ENCODE measurements around the gene TBCE. TPM values are rescaled to one million over a fixed set of nuclear protein-coding genes. Genes with fewer than 3 reads are reported as not detected.
"Not testable (repeated sequence)": the region's sequence is repeated elsewhere in the genome, so short reads cannot be mapped to it uniquely, and the experiment has no call there.

TBCE gene
- total RNA-seq, 1 donor: 25.5 TPM

DNA sequence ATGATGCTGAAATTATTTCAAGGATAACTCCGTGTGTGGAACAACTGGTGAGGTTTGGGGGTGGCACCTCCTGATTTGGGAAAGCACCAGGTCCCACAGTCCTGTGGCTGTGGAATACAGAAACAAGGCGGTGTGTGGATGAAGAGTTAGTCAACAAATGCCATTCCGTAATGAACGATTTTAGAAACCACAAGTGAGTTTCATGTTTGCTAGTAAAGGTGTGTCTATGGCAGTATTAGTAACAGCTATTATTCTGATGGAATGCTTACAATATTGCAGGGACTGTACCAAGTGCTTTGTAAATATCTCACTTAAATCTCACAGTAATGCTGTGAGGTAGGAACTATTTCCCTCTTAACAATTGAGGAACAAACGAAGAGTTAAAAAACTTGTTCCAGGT, 83.2 kb downstream of the TBCE start:
- DNase-seq (ENCODE audit: low read depth): no peak
- TF ChIP-seq, protein P1, sequence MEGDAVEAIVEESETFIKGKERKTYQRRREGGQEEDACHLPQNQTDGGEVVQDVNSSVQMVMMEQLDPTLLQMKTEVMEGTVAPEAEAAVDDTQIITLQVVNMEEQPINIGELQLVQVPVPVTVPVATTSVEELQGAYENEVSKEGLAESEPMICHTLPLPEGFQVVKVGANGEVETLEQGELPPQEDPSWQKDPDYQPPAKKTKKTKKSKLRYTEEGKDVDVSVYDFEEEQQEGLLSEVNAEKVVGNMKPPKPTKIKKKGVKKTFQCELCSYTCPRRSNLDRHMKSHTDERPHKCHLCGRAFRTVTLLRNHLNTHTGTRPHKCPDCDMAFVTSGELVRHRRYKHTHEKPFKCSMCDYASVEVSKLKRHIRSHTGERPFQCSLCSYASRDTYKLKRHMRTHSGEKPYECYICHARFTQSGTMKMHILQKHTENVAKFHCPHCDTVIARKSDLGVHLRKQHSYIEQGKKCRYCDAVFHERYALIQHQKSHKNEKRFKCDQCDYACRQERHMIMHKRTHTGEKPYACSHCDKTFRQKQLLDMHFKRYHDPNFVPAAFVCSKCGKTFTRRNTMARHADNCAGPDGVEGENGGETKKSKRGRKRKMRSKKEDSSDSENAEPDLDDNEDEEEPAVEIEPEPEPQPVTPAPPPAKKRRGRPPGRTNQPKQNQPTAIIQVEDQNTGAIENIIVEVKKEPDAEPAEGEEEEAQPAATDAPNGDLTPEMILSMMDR (IDR thresholded peaks at IDR 0.05; ENCODE audit: insufficient read depth, low read length): no peak
- no peak overlapping the region for H3K4me3 ChIP-seq (ENCODE audit: low read depth, low read length)

DNA sequence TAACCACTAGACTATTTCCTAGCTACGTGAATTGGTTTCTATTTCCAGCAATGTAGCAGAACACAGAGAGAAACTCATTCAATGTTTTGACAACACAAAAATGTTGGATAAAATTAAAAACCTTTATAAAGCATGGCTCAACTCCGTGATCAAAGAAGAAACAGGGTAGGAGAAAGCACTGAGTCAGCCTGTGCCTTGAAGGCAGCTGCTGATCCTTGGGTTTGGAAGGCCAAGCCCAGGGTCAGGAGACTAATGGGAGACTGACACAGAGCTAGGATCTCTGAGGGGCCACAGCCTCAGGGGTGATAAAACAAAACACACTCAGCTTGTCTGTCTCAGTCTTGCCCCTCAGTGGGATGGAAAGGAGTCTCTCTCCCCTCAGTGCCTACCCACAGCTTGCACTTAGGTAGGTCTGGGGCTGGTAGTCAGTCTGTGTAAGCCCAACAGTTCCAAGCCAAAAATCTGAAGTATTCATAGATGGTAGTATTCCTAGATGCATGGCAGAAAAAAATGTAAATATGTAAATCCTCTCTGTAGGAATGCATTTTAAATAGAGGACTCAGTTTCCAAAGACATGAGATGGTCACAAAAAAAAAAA, 83.8 kb downstream of the TBCE start:
- no peak overlapping the region for H3K4me3 ChIP-seq (ENCODE audit: low read depth, low read length)
- DNase-seq (ENCODE audit: low read depth): no peak
- TF ChIP-seq, protein P1 (IDR thresholded peaks at IDR 0.05; ENCODE audit: insufficient read depth, low read length): no peak

DNA sequence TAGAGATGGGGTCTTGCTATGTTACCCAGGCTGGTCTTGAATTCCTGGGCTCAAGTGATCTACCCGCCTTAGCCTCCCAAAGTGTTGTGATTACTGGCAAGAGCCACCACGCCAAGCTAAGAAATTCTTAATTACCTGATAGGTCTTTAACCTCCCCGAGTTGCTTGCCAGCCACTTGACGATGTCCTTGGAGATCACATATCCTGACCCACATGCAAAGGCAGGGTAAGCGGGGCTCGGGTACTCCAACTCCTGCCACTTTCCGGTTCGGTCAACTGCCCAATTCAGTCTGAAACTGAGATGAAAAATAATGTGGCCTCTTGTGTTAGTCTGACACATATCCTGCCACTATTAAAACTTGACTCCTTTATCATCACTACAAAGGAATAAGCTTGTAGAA, 86.8 kb downstream of the TBCE start:
- DNase-seq (ENCODE audit: low read depth): no peak
- TF ChIP-seq, protein P1 (IDR thresholded peaks at IDR 0.05; ENCODE audit: insufficient read depth, low read length): no peak
- no peak overlapping the region for H3K4me3 ChIP-seq (ENCODE audit: low read depth, low read length)

DNA sequence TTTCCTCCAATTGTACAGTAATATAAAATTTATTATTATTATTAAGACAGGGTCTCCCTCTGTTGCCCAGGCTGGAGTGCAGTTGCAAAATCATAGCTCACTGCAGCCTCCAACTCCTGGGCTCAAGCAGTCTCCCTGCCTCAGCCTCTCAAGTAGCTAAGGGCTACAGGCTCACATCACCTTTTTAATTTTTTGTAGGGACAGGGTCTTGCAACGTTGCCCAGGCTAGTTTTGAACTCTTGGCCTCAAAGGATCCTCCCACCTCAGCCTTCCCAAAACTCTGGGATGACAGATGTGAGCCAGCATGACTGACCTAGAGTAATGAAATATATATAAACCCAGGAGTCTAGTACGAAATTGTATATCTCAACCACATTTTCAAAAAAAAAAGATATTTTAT, 87.9 kb downstream of the TBCE start:
- H3K4me3 ChIP-seq (ENCODE audit: low read depth, low read length): no peak overlapping the region

DNA sequence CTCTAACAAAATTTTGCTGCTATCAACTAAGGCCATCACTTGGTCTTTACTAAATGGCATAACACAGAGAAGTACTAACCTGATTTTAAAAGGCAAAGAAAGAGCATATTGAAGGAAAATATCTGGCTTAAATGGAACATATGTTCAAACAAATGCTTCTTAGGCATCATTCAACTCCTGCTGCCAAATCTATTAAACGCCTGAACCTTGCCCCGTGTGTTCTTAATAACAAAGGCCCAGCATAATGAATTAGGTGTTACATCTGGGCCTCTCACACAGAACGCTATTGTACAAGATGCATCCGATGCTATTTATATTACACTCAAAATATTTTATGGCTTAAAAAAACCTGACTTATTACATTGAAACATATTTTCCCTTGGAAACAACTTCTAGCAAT, 88.6 kb downstream of the TBCE start:
- no peak overlapping the region for H3K4me3 ChIP-seq (ENCODE audit: low read depth, low read length)
- no peak for DNase-seq (ENCODE audit: low read depth)
- TF ChIP-seq, protein P1 (IDR thresholded peaks at IDR 0.05; ENCODE audit: insufficient read depth, low read length): no peak

More for the DNA sequence above, 87.9 kb downstream of the TBCE start:
- DNase-seq (ENCODE audit: low read depth): no peak
- TF ChIP-seq, protein P1 (IDR thresholded peaks at IDR 0.05; ENCODE audit: insufficient read depth, low read length): no peak

DNA sequence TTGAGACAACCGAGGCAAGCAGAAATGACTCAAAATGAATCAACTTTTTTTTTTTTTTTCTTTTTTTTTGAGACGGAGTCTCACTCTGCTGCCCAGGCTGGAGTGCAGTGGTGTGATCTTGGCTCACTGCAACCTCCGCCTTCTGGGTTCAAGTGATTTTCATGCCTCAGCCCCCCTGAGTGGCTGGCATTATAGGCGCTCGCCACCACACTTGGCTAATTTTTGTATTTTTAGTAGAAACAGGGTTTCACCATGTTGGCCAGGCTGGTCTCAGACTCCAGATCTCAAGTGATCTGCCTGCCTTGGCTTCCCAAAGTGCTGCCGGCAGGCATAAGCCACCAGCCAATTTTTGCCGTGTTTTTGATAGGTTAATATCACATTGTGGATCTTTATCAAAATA, 90.6 kb downstream of the TBCE start:
- H3K4me3 ChIP-seq (ENCODE audit: low read depth, low read length): not testable (repeated sequence)

DNA sequence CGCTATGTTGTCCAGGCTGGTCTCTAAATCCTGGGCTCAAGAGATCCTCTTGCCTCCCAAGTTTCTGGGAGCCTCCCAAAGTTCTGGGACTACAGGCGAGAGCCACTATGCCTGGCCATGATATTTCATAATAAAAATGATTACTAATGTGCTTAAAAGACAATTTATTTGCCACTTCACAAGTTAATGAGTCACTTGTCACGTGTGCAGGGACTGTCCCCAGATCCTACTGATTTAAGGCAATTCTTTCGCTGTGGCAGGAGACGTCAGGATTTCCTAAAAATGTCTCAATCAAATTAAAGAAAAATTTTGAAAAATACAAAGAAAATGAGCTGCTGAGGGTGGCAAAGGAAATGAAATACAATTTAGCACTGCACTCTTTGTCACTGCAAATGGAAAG, 93.5 kb downstream of the TBCE start:
- DNase-seq (ENCODE audit: low read depth): no peak
- H3K4me3 ChIP-seq (ENCODE audit: low read depth, low read length): no peak overlapping the region
- TF ChIP-seq, protein P1 (IDR thresholded peaks at IDR 0.05; ENCODE audit: insufficient read depth, low read length): no peak

More for the DNA sequence above, 90.6 kb downstream of the TBCE start:
- DNase-seq (ENCODE audit: low read depth): not testable (repeated sequence)

Measured in fibroblast of the aortic adventitia (primary cell).